K562 (cell line): ENCODE measurements around the gene ALB.

Experiments
- BACH1 ChIP-seq: fragments of 200-800 bp; sonication (Bioruptor generic); IDR thresholded peaks from 2 replicates; pipeline ENCODE4 v1.6.1; 2016; ENCODE audit warnings: missing genetic modification characterization, missing compliant biosample characterization
- BRF2 ChIP-seq: IDR thresholded peaks from 3 replicates; pipeline ENCODE4 v1.6.1; 2011; ENCODE audit warnings: borderline replicate concordance, mild to moderate bottlenecking; ENCODE audit not compliant: insufficient read length, insufficient read depth
- CTCF ChIP-seq, 3 experiments: IDR thresholded peaks in 2 of 3; conservative IDR thresholded peaks in 1 of 3; 2 replicates each; pipeline ENCODE4 v1.5.1; 2011 to 2012; ENCODE audit warnings: low read length in 3 of 3, mild to moderate bottlenecking in 3 of 3, control low read depth in 2 of 3, improper control_type of control experiment in 1 of 3, inconsistent platforms in 1 of 3, low read depth in 1 of 3, mixed read lengths in 1 of 3, moderate library complexity in 1 of 3; ENCODE audit not compliant: insufficient read depth in 2 of 3
- DPF2 ChIP-seq: fragments of 450-650 bp; IDR thresholded peaks from 2 replicates; pipeline ENCODE4 v1.6.1; 2016
- KLF13 ChIP-seq: fragments of 450-650 bp; IDR thresholded peaks from 2 replicates; pipeline ENCODE4 v1.6.1; 2016; ENCODE audit warnings: missing genetic modification characterization, low read depth, mild to moderate bottlenecking, missing compliant biosample characterization, moderate library complexity, borderline replicate concordance
- MITF ChIP-seq: IDR thresholded peaks from 2 replicates; pipeline ENCODE4 v1.6.1; 2014; ENCODE audit warnings: antibody characterized with exemption
- NFIC ChIP-seq: fragments of 450-650 bp; IDR thresholded peaks from 2 replicates; pipeline ENCODE4 v1.6.1; 2017; ENCODE audit warnings: mild to moderate bottlenecking, inconsistent platforms
- PATZ1 ChIP-seq: fragments of 250-450 bp; sonication (Bioruptor Pico); IDR thresholded peaks from 2 replicates; pipeline ENCODE4 v1.5.0; 2020; ENCODE audit warnings: mild to moderate bottlenecking, borderline replicate concordance
- SREBF1 ChIP-seq: fragments of 150-350 bp; IDR thresholded peaks from 2 replicates; pipeline ENCODE4 v1.6.1; 2014; ENCODE audit warnings: antibody characterized with exemption, low read depth, low read length, borderline replicate concordance
- TEAD4 ChIP-seq, 2 experiments: sonication (generic) in 1 of 2; formaldehyde crosslinking in 1 of 2; IDR thresholded peaks; 2 replicates each; pipeline versions ENCODE4 v1.6.1 to v1.8.0; 2012 to 2022; ENCODE audit warnings: borderline replicate concordance in 1 of 2, inconsistent platforms in 1 of 2, low read length in 1 of 2, mild to moderate bottlenecking in 1 of 2, missing genetic modification reagents in 1 of 2

GRCh38 chr4:73468170-73468569 lies 64.1 kb downstream of the ALB start:
- TF ChIP-seq TEAD4 (IDR thresholded peaks at IDR 0.05; ENCODE audit: low read length) (no peak), TEAD4 (CRISPR knock-in tag; IDR thresholded peaks at IDR 0.05; ENCODE audit: borderline replicate concordance) (no peak), SREBF1 (no peak), PATZ1 (no peak), BRF2 (no peak), BACH1 (tag) (no peak), NFIC (no peak), MITF (no peak), DPF2 (no peak), CTCF (IDR thresholded peaks at IDR 0.05 in 2 of 3, conservative IDR thresholded peaks at IDR 0.05 in 1 of 3; ENCODE audit: insufficient read depth in 2 of 3, low read depth in 1 of 3, low read length in 3 of 3) (no peak), KLF13 (no peak)
